ENCODE data around the gene NTSR1.

DNA sequence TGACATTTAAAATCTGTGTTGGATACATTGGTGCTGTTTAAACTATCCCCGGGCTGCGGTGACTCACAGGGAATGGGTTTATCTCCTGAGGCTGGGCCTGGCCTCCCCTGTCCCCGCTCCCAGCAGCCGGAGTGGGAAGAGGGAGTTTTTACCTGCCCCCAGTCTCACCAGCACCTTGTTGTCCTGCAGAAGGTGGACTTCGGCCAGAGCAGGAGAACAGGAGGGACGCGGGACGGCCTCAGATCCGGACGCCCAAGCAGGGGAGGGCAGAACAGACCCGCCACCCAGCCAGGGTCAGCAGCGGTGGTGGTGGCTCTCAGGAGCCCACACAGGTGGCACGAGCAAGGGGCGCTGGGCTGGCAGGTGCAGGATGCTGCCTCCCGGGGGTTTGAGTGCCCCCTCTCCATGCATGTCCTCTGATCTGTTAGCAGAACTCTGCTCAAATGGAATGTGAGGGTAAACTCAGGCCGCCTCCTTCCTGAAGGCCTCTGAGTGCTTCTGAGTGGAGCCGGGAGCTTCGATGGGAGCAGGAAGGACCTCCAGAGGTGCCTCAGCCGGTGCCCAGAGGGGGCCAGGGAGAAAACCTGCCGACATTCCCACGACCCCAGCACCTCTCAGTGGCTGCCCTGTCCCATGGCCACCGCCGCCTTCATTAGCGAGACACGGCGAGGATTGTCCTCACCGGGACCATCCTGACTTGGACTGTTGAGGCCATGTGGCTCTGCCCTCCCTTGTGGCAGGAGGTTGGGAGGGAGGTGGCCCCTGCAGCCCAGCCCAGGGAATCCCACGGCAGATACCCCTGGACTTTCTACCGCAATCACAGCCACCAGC lies 44.2 kb downstream of the NTSR1 start:
- TF ChIP-seq CTCF (IDR thresholded peaks at IDR 0.05) (no peak), POLR2A (IDR thresholded peaks at IDR 0.05) (no peak)
